Uterus (tissue), 4 donors: ENCODE measurements around the gene RAI1. TPM values are rescaled to one million over a fixed set of nuclear protein-coding genes. Genes with fewer than 3 reads are reported as not detected.

Source experiments
- DNase-seq, 2 donors: peaks; one replicate each; pipeline ENCODE4 v3.0.0-alpha.2; 2019 to 2020
- H3K27ac ChIP-seq, 2 donors: fragments of 200-600 bp; sonication (generic); 1 replicate in 1 of 2; 2 replicates in 1 of 2; pipeline ENCODE4 v1.5.1; 2016 to 2018
- H3K27me3 ChIP-seq, 2 donors: fragments of 200-600 bp; sonication (generic); one replicate each; pipeline ENCODE4 v1.5.1; 2018 to 2019; ENCODE audit warnings: control low read depth in 1 of 2
- H3K36me3 ChIP-seq, 2 donors: fragments of 200-600 bp; sonication (generic); one replicate each; pipeline ENCODE4 v1.5.1; 2019; ENCODE audit warnings: control low read depth in 1 of 2
- H3K4me1 ChIP-seq, 2 donors: fragments of 200-600 bp; sonication (generic); one replicate each; pipeline ENCODE4 v1.5.1; 2018 to 2019; ENCODE audit warnings: control low read depth in 1 of 2
- H3K4me3 ChIP-seq, 2 donors: fragments of 200-600 bp; sonication (generic); 1 replicate in 1 of 2; 2 replicates in 1 of 2; pipeline ENCODE4 v1.5.1; 2018 to 2019; ENCODE audit warnings: mild to moderate bottlenecking in 1 of 2
- H3K9me3 ChIP-seq, 2 donors: fragments of 200-600 bp; sonication (generic); one replicate each; pipeline ENCODE4 v1.5.1; 2019; ENCODE audit warnings: control low read depth in 1 of 2
- CTCF ChIP-seq, 4 experiments: fragments of 200-600 bp in 2 of 4; fragments of 450-650 bp in 2 of 4; sonication (generic) in 2 of 4; IDR thresholded peaks; one replicate each; pipeline ENCODE4 v1.5.1; 2016 to 2019; ENCODE audit warnings: antibody characterized with exemption in 4 of 4, mild to moderate bottlenecking in 2 of 4, moderate library complexity in 1 of 4
- POLR2A ChIP-seq, 2 donors: fragments of 450-650 bp; IDR thresholded peaks; one replicate each; pipeline ENCODE4 v1.6.1; 2016; ENCODE audit warnings: antibody characterized with exemption in 2 of 2, mild to moderate bottlenecking in 1 of 2, moderate library complexity in 1 of 2
- intact Hi-C: fragments of 100-400 bp; cut with DNase I; formaldehyde crosslinking; loops from one replicate; pipeline ENCODE4 v1.15.1; 2023; ENCODE audit warnings: low total_unique reads
- total RNA-seq, 4 donors: library from RNA; depleted of rRNA in 3 of 4; stranded (reverse); fragments of >200 nt in 3 of 4; gene quantifications; one replicate each; pipeline versions ENCODE4 v1.1.0 to v1.2.4, GENCODE V29; 2014 to 2023
- donor health status: DM: yes; HTN: yes; CAD: no.

RAI1 gene
- total RNA-seq, 4 donors from 2014 or later: 10.0 to 66.1 (median 15.3) TPM

DNA sequence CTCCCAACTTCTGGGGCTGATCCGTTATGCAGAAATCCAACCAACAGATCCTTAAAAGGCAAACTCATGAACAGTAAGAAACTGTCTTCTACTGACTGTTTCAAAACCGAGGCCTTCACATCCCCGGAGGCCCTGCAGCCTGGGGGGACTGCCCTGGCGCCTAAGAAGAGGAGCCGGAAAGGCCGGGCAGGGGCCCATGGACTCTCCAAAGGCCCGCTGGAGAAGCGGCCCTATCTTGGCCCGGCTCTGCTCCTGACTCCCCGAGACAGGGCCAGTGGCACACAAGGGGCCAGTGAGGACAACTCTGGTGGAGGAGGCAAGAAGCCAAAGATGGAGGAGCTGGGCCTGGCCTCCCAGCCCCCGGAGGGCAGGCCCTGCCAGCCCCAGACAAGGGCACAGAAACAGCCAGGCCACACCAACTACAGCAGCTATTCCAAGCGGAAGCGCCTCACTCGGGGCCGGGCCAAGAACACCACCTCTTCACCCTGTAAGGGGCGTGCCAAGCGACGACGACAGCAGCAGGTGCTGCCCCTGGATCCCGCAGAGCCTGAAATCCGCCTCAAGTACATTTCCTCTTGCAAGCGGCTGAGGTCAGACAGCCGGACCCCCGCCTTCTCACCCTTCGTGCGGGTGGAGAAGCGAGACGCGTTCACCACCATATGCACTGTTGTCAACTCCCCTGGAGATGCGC lies 116.0 kb downstream of the RAI1 start:
- no peak overlapping the region for H3K27ac ChIP-seq
- H3K27me3 ChIP-seq: no peaks in the 10 kb centered on the region
- intact Hi-C loops: no loop called here
- H3K36me3 ChIP-seq: no peaks in the 10 kb centered on the region
- DNase-seq: no peak
- H3K4me1 ChIP-seq: peaks cover 0 to 7% of the 10 kb centered on the region in 2 donors
- TF ChIP-seq CTCF (IDR thresholded peaks at IDR 0.05) (no peak), POLR2A (IDR thresholded peaks at IDR 0.05) (no peak)
- no peaks in the 10 kb centered on the region for H3K9me3 ChIP-seq
- H3K4me3 ChIP-seq: no peak overlapping the region

DNA sequence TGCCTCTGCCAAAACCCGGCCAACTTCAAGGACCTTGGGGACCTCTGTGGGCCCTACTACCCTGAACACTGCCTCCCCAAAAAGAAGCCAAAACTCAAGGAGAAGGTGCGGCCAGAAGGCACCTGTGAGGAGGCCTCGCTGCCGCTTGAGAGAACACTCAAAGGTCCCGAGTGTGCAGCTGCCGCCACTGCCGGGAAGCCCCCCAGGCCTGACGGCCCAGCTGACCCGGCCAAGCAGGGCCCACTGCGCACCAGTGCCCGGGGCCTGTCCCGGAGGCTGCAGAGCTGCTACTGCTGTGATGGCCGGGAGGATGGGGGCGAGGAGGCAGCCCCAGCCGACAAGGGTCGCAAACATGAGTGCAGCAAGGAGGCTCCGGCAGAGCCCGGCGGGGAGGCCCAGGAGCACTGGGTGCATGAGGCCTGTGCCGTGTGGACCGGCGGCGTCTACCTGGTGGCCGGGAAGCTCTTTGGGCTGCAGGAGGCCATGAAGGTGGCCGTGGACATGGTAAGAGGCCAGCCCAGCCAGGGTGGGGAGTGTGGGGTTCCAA lies 116.8 kb downstream of the RAI1 start:
- H3K36me3 ChIP-seq: no peaks in the 10 kb centered on the region
- no peaks in the 10 kb centered on the region for H3K27me3 ChIP-seq
- no peak overlapping the region for H3K27ac ChIP-seq
- DNase-seq: no peak
- H3K9me3 ChIP-seq: no peaks in the 10 kb centered on the region
- intact Hi-C loops: no loop called here
- H3K4me1 ChIP-seq: peaks cover 0 to 4% of the 10 kb centered on the region in 2 donors
- TF ChIP-seq POLR2A (IDR thresholded peaks at IDR 0.05) (no peak), CTCF (IDR thresholded peaks at IDR 0.05) (no peak)
- H3K4me3 ChIP-seq: no peak overlapping the region

DNA sequence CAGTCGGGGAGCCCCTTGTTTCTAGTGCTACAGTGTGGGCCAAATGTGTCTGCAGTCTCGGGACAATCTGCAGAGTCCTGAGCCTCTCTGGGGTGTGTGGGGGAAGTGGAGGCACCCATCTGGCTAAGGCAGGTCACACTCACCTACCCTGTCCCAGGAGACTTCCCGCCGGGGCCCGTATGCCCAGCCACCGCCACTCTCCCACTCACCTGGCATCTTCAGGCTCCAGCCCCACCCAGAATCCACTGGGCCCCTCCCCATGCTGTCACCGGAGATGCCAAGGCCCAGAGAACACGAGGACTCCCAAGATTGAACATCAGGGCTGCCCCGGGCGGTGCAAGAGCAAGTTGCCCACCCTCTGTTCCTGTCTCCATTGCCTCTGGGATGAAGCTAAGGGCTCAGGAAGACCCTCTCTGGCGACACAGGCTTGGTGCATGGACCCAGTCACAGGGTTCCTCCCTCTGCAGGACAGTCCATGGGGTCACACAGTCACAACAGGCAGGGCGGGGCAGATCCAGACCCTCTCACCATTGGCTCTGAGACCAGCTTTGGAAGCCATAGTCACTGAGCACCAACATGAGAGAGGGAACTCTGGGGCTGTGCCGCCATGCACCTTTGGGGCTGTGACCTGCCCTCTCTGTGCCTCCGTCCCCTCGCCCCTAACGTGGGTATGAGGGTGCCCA lies 117.5 kb downstream of the RAI1 start:
- TF ChIP-seq POLR2A (IDR thresholded peaks at IDR 0.05) (no peak), CTCF (IDR thresholded peaks at IDR 0.05) (no peak)
- no peak for DNase-seq
- intact Hi-C loops: no loop called here
- Histone ChIP-seq H3K36me3 (no peaks in the 10 kb centered on the region), H3K4me1 (no peaks in the 10 kb centered on the region), H3K27me3 (no peaks in the 10 kb centered on the region), H3K4me3 (no peak overlapping the region), H3K27ac (no peak overlapping the region), H3K9me3 (no peaks in the 10 kb centered on the region)

- no peaks in the 10 kb centered on the region for H3K36me3 ChIP-seq
- no peak for TF ChIP-seq CTCF (IDR thresholded peaks at IDR 0.05)
- no peak for TF ChIP-seq POLR2A (IDR thresholded peaks at IDR 0.05)
- no peak overlapping the region for H3K27ac ChIP-seq
- H3K27me3 ChIP-seq: no peaks in the 10 kb centered on the region
- intact Hi-C loops: no loop called here
- H3K4me3 ChIP-seq: no peak overlapping the region
- H3K9me3 ChIP-seq: no peaks in the 10 kb centered on the region
- no peak for DNase-seq
- H3K4me1 ChIP-seq: no peaks in the 10 kb centered on the region
These were observed 119.3 kb downstream of the RAI1 start for GRCh38 chr17:17800504-17801021.
